Measurements from ENCODE around the gene ABCA1.
A peak's percentile ranks its signal among the peaks of the same experiment; 100 is the strongest.

Gene ABCA1

GRCh38 chr9:104905931-104906330 lies 22.0 kb downstream of the ABCA1 start:
- TF ChIP-seq CTCF (IDR thresholded peaks at IDR 0.05), result no peak
- no peak for DNase-seq
- intact Hi-C loops (cut with DNase I; ENCODE audit: low total_unique reads), result no loop called here
- Histone ChIP-seq H3K9me3 (no peaks in the 10 kb centered on the region), H3K4me1 (peaks cover 0 to 63% (median 32%) of the 10 kb centered on the region in 4 donors), H3K4me3 (no peak overlapping the region), H3K27ac (peak overlapping the region in 1 of 2 donors; percentile 39), H3K36me3 (peaks cover 0 to 8% (median 0%) of the 10 kb centered on the region in 3 donors), H3K27me3 (no peaks in the 10 kb centered on the region)

GRCh38 chr9:104905153-104905901 lies 22.6 kb downstream of the ABCA1 start:
- no peak overlapping the region for H3K4me3 ChIP-seq
- no peak for TF ChIP-seq CTCF (IDR thresholded peaks at IDR 0.05)
- no peaks in the 10 kb centered on the region for H3K27me3 ChIP-seq
- H3K4me1 ChIP-seq, result peaks cover 0 to 57% (median 34%) of the 10 kb centered on the region in 4 donors
- no peak overlapping the region for H3K27ac ChIP-seq
- intact Hi-C loops (cut with DNase I; ENCODE audit: low total_unique reads), result no loop called here
- H3K9me3 ChIP-seq, result no peaks in the 10 kb centered on the region
- peaks cover 0 to 12% (median 0%) of the 10 kb centered on the region in 3 donors for H3K36me3 ChIP-seq
- DNase-seq, result no peak

GRCh38 chr9:104903609-104904008 lies 24.3 kb downstream of the ABCA1 start:
- no peak overlapping the region for H3K27ac ChIP-seq
- intact Hi-C loops (cut with DNase I; ENCODE audit: low total_unique reads), result no loop called here
- peaks cover 0 to 40% (median 29%) of the 10 kb centered on the region in 4 donors for H3K4me1 ChIP-seq
- H3K27me3 ChIP-seq, result no peaks in the 10 kb centered on the region
- H3K36me3 ChIP-seq, result peaks cover 0 to 24% (median 0%) of the 10 kb centered on the region in 3 donors
- no peak for TF ChIP-seq CTCF (IDR thresholded peaks at IDR 0.05)
- H3K9me3 ChIP-seq, result no peaks in the 10 kb centered on the region
- no peak overlapping the region for H3K4me3 ChIP-seq
- DNase-seq, result no peak

GRCh38 chr9:104900871-104901270 lies 27.1 kb downstream of the ABCA1 start:
- no peak for TF ChIP-seq CTCF (IDR thresholded peaks at IDR 0.05)
- no peak overlapping the region for H3K4me3 ChIP-seq
- no peaks in the 10 kb centered on the region for H3K27me3 ChIP-seq
- peaks cover 0 to 30% (median 0%) of the 10 kb centered on the region in 3 donors for H3K36me3 ChIP-seq
- peaks cover 0 to 17% (median 6%) of the 10 kb centered on the region in 4 donors for H3K4me1 ChIP-seq
- intact Hi-C loops (cut with DNase I; ENCODE audit: low total_unique reads), result no loop called here
- H3K9me3 ChIP-seq, result no peaks in the 10 kb centered on the region
- no peak for DNase-seq
- no peak overlapping the region for H3K27ac ChIP-seq

GRCh38 chr9:104900324-104900723 lies 27.6 kb downstream of the ABCA1 start:
- no peak for DNase-seq
- Histone ChIP-seq H3K27me3 (no peaks in the 10 kb centered on the region), H3K4me1 (peaks cover 0 to 14% (median 7%) of the 10 kb centered on the region in 4 donors), H3K9me3 (no peaks in the 10 kb centered on the region), H3K36me3 (peaks cover 0 to 30% (median 0%) of the 10 kb centered on the region in 3 donors), H3K4me3 (no peak overlapping the region), H3K27ac (no peak overlapping the region)
- no peak for TF ChIP-seq CTCF (IDR thresholded peaks at IDR 0.05)
- intact Hi-C loops (cut with DNase I; ENCODE audit: low total_unique reads), result no loop called here
